Measurements from ENCODE around the gene NCOA3.

- TF ChIP-seq POLR2A (IDR thresholded peaks at IDR 0.05): no peak
- TF ChIP-seq CTCF (IDR thresholded peaks at IDR 0.05): no peak
- TF ChIP-seq POLR2AphosphoS5 (IDR thresholded peaks at IDR 0.05): no peak
These were observed 173.8 kb downstream of the NCOA3 start for GRCh38 chr20:47675190-47676142.
